ENCODE results near the gene MRPL20. TPM values are rescaled to one million over a fixed set of nuclear protein-coding genes. Genes with fewer than 3 reads are reported as not detected.

Gene MRPL20
- total RNA-seq, 2 donors from 2014 or later, result 143 to 174 TPM

- 23% methylated on average over 29 of the region's 29 CpGs for WGBS
- intact Hi-C loops (cut with DNase I), result no loop called here
- TF ChIP-seq CTCF (IDR thresholded peaks at IDR 0.05) (no peak), POLR2AphosphoS5 (IDR thresholded peaks at IDR 0.05) (no peak), POLR2A (IDR thresholded peaks at IDR 0.05) (no peak)
- no peaks in the 10 kb centered on the region for H3K27me3 ChIP-seq (replicated peaks; ENCODE audit: insufficient read depth)
- no peak for DNase-seq (ENCODE audit: low spot score)
- peak within 1 kb of the TSS; percentile 72 to 83 for H3K27ac ChIP-seq
- no peaks in the 10 kb centered on the region for H3K9me3 ChIP-seq
- H3K4me1 ChIP-seq (replicated peaks), result no peaks in the 10 kb centered on the region
- peak within 1 kb of the TSS; percentile 30 to 37 for H3K4me3 ChIP-seq
- H3K36me3 ChIP-seq, result no peaks in the 10 kb centered on the region
Measured at GRCh38 chr1:1358433-1359271, 48.4 kb downstream of the MRPL20 start, which contains the start of gene MXRA8. TSS of gene MXRA8 (minus strand) at chr1:1358555. CDS start at chr1:1358504, 51 bp downstream.

GRCh38 chr1:1357871-1358432, 49.1 kb downstream of the MRPL20 start:
- no peaks in the 10 kb centered on the region for H3K27me3 ChIP-seq (replicated peaks; ENCODE audit: insufficient read depth)
- peak overlapping the region; percentile 30 to 37 for H3K4me3 ChIP-seq
- H3K9me3 ChIP-seq, result no peaks in the 10 kb centered on the region
- WGBS, result 8% methylated on average over 17 of the region's 18 CpGs
- DNase-seq (ENCODE audit: low spot score), result no peak
- no peaks in the 10 kb centered on the region for H3K4me1 ChIP-seq (replicated peaks)
- no peak for TF ChIP-seq CTCF (IDR thresholded peaks at IDR 0.05)
- no peak for TF ChIP-seq POLR2AphosphoS5 (IDR thresholded peaks at IDR 0.05)
- no peak for TF ChIP-seq POLR2A (IDR thresholded peaks at IDR 0.05)
- intact Hi-C loops (cut with DNase I), result no loop called here
- H3K27ac ChIP-seq, result peak overlapping the region; percentile 72 to 83
- no peaks in the 10 kb centered on the region for H3K36me3 ChIP-seq

- Histone ChIP-seq H3K9me3 (no peaks in the 10 kb centered on the region), H3K4me1 (replicated peaks) (no peaks in the 10 kb centered on the region), H3K4me3 (peak overlapping the region; percentile 30 to 37), H3K36me3 (no peaks in the 10 kb centered on the region), H3K27me3 (replicated peaks; ENCODE audit: insufficient read depth) (no peaks in the 10 kb centered on the region), H3K27ac (peak overlapping the region; percentile 72 to 83)
- intact Hi-C loops (cut with DNase I), result no loop called here
- TF ChIP-seq POLR2AphosphoS5 (IDR thresholded peaks at IDR 0.05) (no peak), POLR2A (IDR thresholded peaks at IDR 0.05) (no peak), CTCF (IDR thresholded peaks at IDR 0.05) (no peak)
- DNase-seq (ENCODE audit: low spot score), result no peak
- 34% methylated on average over 21 of the region's 26 CpGs for WGBS
Measured at GRCh38 chr1:1356796-1357401, 50.2 kb downstream of the MRPL20 start.

GRCh38 chr1:1356166-1356795, 50.8 kb downstream of the MRPL20 start:
- H3K9me3 ChIP-seq, result no peaks in the 10 kb centered on the region
- WGBS, result 33% methylated on average over 8 of the region's 8 CpGs
- H3K4me3 ChIP-seq, result peak overlapping the region; percentile 30 to 37
- no peaks in the 10 kb centered on the region for H3K27me3 ChIP-seq (replicated peaks; ENCODE audit: insufficient read depth)
- H3K27ac ChIP-seq, result peak overlapping the region; percentile 72 to 83
- intact Hi-C loops (cut with DNase I), result no loop called here
- no peak for DNase-seq (ENCODE audit: low spot score)
- TF ChIP-seq CTCF (IDR thresholded peaks at IDR 0.05), result no peak
- no peak for TF ChIP-seq POLR2AphosphoS5 (IDR thresholded peaks at IDR 0.05)
- TF ChIP-seq POLR2A (IDR thresholded peaks at IDR 0.05), result no peak
- no peaks in the 10 kb centered on the region for H3K36me3 ChIP-seq
- H3K4me1 ChIP-seq (replicated peaks), result no peaks in the 10 kb centered on the region
